Raji (cell line): ENCODE results near the gene EMC1.

Experiments
- POLR2A ChIP-seq: IDR thresholded peaks from 2 replicates; pipeline ENCODE4 v1.6.1; 2011; ENCODE audit warnings: low read depth, low read length, control low read depth; ENCODE audit not compliant: insufficient read depth

Gene EMC1

GRCh38 chr1:19202396-19202795 is 48.9 kb downstream of the EMC1 start:
- TF ChIP-seq POLR2A = no peak

GRCh38 chr1:19199969-19200604 is 51.2 kb downstream of the EMC1 start:
- no peak for TF ChIP-seq POLR2A

- TF ChIP-seq POLR2A = no peak
Observed at GRCh38 chr1:19199329-19199968, 51.9 kb downstream of the EMC1 start.

GRCh38 chr1:19198820-19199219 is 52.5 kb downstream of the EMC1 start:
- no peak for TF ChIP-seq POLR2A

- TF ChIP-seq POLR2A = no peak
Observed at GRCh38 chr1:19197845-19198244, 53.5 kb downstream of the EMC1 start.

GRCh38 chr1:19196331-19196730 is 55.0 kb downstream of the EMC1 start:
- no peak for TF ChIP-seq POLR2A

- TF ChIP-seq POLR2A = no peak
Observed at GRCh38 chr1:19193004-19193403, 58.3 kb downstream of the EMC1 start.

- no peak for TF ChIP-seq POLR2A
Observed at GRCh38 chr1:19191811-19192210, 59.5 kb downstream of the EMC1 start.

- TF ChIP-seq POLR2A = no peak
Observed at GRCh38 chr1:19190468-19190867, 60.9 kb downstream of the EMC1 start.

- TF ChIP-seq POLR2A = no peak
Observed at GRCh38 chr1:19189270-19189669, 62.1 kb downstream of the EMC1 start.

GRCh38 chr1:19187852-19188251 is 63.5 kb downstream of the EMC1 start:
- no peak for TF ChIP-seq POLR2A

- TF ChIP-seq POLR2A = no peak
Observed at GRCh38 chr1:19186001-19186400, 65.3 kb downstream of the EMC1 start.

GRCh38 chr1:19182223-19182622 is 69.1 kb downstream of the EMC1 start:
- TF ChIP-seq POLR2A = no peak

GRCh38 chr1:19179597-19180264 is 71.6 kb downstream of the EMC1 start:
- TF ChIP-seq POLR2A = no peak

- TF ChIP-seq POLR2A = no peak
Observed at GRCh38 chr1:19178734-19179398, 72.5 kb downstream of the EMC1 start.

- no peak for TF ChIP-seq POLR2A
Observed at GRCh38 chr1:19177811-19178210, 73.5 kb downstream of the EMC1 start.
